Panc1 (cell line): ENCODE results near the gene SDCBP2. TPM values are rescaled to one million over a fixed set of nuclear protein-coding genes. Genes with fewer than 3 reads are reported as not detected.

ENCODE experiments used
- ATAC-seq: fragments of 200-7000 bp; cut with Tn5 transposase; 2 replicates; pipeline ENCODE4 v1.9.1; 2020; ENCODE audit warnings: mild to moderate bottlenecking, moderate library complexity
- BruUV-seq: library from RNA; stranded (reverse); fragments of 400-500 nt; replicated peaks from 2 replicates; lab custom pipeline; 2021; lab: Mats Ljungman, UMichigan
- CTCF ChIA-PET: fragments of 300-600 bp; sonication (Branson Sonifier 250); formaldehyde crosslinking; loops from one replicate; lab custom pipeline; 2022; ENCODE audit warnings: antibody characterized with exemption; lab: Charles Lee
- POLR2A ChIA-PET: fragments of 300-600 bp; sonication (Branson Sonifier 250); formaldehyde crosslinking; loops from one replicate; lab custom pipeline; 2022; ENCODE audit warnings: antibody characterized with exemption; lab: Charles Lee
- DNase-seq: peaks from one replicate; pipeline ENCODE4 v3.0.0-alpha.2; 2010; ENCODE audit warnings: low read depth, low spot score
- H3K27ac ChIP-seq: 2 replicates; pipeline ENCODE4 v1.5.1; 2011; ENCODE audit warnings: mild to moderate bottlenecking, low read length, inconsistent platforms
- H3K27me3 ChIP-seq: fragments of 200-500 bp; sonication (Bioruptor generic); 2 replicates; pipeline ENCODE4 v1.6.0; 2014; ENCODE audit warnings: low read length, inconsistent platforms; ENCODE audit not compliant: control insufficient read depth, insufficient read depth
- H3K36me3 ChIP-seq: fragments of 200-500 bp; sonication (Bioruptor generic); 2 replicates; pipeline ENCODE4 v1.5.1; 2014; ENCODE audit warnings: inconsistent platforms, mild to moderate bottlenecking, low read length, moderate library complexity; ENCODE audit not compliant: control insufficient read depth, insufficient read depth
- H3K4me1 ChIP-seq: 2 replicates; pipeline ENCODE4 v1.5.1; 2011; ENCODE audit warnings: inconsistent platforms, mild to moderate bottlenecking, low read length, moderate library complexity; ENCODE audit not compliant: control insufficient read depth, insufficient read depth
- H3K4me3 ChIP-seq, 2 experiments: 2 replicates each; pipeline ENCODE4 v1.5.1; 2011 to 2012; ENCODE audit warnings: low read depth in 2 of 2, low read length in 2 of 2, mild to moderate bottlenecking in 2 of 2, inconsistent platforms in 1 of 2, moderate library complexity in 1 of 2
- H3K9me3 ChIP-seq: fragments of 200-500 bp; sonication (Bioruptor generic); 2 replicates; pipeline ENCODE4 v1.5.1; 2014; ENCODE audit warnings: low read depth, mild to moderate bottlenecking, inconsistent platforms, low read length, moderate library complexity; ENCODE audit not compliant: control insufficient read depth, insufficient read depth
- POLR2AphosphoS5 ChIP-seq: IDR thresholded peaks from 2 replicates; pipeline ENCODE4 v1.6.1; 2012; ENCODE audit warnings: mild to moderate bottlenecking, low read depth, low read length, moderate library complexity
- SIN3A ChIP-seq: IDR thresholded peaks from 2 replicates; pipeline ENCODE4 v1.6.1; 2012; ENCODE audit warnings: low read depth, mild to moderate bottlenecking, low read length, moderate library complexity, borderline replicate concordance; ENCODE audit not compliant: insufficient read depth
- TCF7L2 ChIP-seq: IDR thresholded peaks from 2 replicates; pipeline ENCODE4 v1.6.1; 2011; ENCODE audit warnings: mild to moderate bottlenecking, low read depth, low read length, inconsistent platforms
- in situ Hi-C: cut with HindIII; loops from 2 replicates; pipeline ENCODE4 v1.10.0; 2016; ENCODE audit warnings: low sequenced_read_pairs, low pct_unique_long_range_greater_than_20kb
- intact Hi-C: fragments of 100-400 bp; cut with micrococcal nuclease; formaldehyde crosslinking; loops from one replicate; pipeline ENCODE4 v1.10.0; 2022; ENCODE audit not compliant: unreplicated experiment
- total RNA-seq: library from RNA; stranded (reverse); gene quantifications from one replicate; pipeline ENCODE4 v1.2.1, GENCODE V29; 2021; ENCODE audit not compliant: unreplicated experiment
- TF ChIP-seq, protein P1 (sequence below), 2 experiments: IDR thresholded peaks; 2 replicates each; pipeline ENCODE4 v1.6.1; 2011 to 2012; ENCODE audit warnings: low read depth in 2 of 2, control low read depth in 1 of 2, low read length in 1 of 2, mild to moderate bottlenecking in 1 of 2, moderate library complexity in 1 of 2; ENCODE audit not compliant: insufficient read depth in 1 of 2
- TF ChIP-seq, protein P2 (sequence below): fragments of 450-650 bp; IDR thresholded peaks from 2 replicates; pipeline ENCODE4 v1.5.1; 2017; ENCODE audit warnings: mild to moderate bottlenecking

SDCBP2 gene
- total RNA-seq, 1 experiment from 2014 or later: 1.8 TPM

- CTCF ChIA-PET: interaction anchor here (0.6 kb wide), 1 partner anchor 136 kb away, joined by 9 read pairs; no protein-coding TSS in a partner anchor
- ATAC-seq (no peak), DNase-seq (no peak)
- POLR2A ChIA-PET: interaction anchor here (0.7 kb wide), 1 partner anchor 74 kb away, joined by 4 read pairs; no protein-coding TSS in a partner anchor
- peaks cover 31% of the 10 kb centered on the region for H3K4me1 ChIP-seq
- H3K4me3 ChIP-seq: no peak overlapping the region
- H3K36me3 ChIP-seq: no peaks in the 10 kb centered on the region
- H3K9me3 ChIP-seq: no peaks in the 10 kb centered on the region
- H3K27ac ChIP-seq: no peak overlapping the region
- intact Hi-C loops (no loop called here), in situ Hi-C loops (no loop called here)
- TF ChIP-seq SIN3A (no peak), TCF7L2 (no peak), POLR2AphosphoS5 (no peak)
- TF ChIP-seq, protein P1, sequence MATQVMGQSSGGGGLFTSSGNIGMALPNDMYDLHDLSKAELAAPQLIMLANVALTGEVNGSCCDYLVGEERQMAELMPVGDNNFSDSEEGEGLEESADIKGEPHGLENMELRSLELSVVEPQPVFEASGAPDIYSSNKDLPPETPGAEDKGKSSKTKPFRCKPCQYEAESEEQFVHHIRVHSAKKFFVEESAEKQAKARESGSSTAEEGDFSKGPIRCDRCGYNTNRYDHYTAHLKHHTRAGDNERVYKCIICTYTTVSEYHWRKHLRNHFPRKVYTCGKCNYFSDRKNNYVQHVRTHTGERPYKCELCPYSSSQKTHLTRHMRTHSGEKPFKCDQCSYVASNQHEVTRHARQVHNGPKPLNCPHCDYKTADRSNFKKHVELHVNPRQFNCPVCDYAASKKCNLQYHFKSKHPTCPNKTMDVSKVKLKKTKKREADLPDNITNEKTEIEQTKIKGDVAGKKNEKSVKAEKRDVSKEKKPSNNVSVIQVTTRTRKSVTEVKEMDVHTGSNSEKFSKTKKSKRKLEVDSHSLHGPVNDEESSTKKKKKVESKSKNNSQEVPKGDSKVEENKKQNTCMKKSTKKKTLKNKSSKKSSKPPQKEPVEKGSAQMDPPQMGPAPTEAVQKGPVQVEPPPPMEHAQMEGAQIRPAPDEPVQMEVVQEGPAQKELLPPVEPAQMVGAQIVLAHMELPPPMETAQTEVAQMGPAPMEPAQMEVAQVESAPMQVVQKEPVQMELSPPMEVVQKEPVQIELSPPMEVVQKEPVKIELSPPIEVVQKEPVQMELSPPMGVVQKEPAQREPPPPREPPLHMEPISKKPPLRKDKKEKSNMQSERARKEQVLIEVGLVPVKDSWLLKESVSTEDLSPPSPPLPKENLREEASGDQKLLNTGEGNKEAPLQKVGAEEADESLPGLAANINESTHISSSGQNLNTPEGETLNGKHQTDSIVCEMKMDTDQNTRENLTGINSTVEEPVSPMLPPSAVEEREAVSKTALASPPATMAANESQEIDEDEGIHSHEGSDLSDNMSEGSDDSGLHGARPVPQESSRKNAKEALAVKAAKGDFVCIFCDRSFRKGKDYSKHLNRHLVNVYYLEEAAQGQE (IDR thresholded peaks at IDR 0.05; ENCODE audit: insufficient read depth in 1 of 2, low read depth in 2 of 2, low read length in 1 of 2): no peak
- TF ChIP-seq, protein P2, sequence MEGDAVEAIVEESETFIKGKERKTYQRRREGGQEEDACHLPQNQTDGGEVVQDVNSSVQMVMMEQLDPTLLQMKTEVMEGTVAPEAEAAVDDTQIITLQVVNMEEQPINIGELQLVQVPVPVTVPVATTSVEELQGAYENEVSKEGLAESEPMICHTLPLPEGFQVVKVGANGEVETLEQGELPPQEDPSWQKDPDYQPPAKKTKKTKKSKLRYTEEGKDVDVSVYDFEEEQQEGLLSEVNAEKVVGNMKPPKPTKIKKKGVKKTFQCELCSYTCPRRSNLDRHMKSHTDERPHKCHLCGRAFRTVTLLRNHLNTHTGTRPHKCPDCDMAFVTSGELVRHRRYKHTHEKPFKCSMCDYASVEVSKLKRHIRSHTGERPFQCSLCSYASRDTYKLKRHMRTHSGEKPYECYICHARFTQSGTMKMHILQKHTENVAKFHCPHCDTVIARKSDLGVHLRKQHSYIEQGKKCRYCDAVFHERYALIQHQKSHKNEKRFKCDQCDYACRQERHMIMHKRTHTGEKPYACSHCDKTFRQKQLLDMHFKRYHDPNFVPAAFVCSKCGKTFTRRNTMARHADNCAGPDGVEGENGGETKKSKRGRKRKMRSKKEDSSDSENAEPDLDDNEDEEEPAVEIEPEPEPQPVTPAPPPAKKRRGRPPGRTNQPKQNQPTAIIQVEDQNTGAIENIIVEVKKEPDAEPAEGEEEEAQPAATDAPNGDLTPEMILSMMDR: no peak
- no peaks in the 10 kb centered on the region for H3K27me3 ChIP-seq
- BruUV-seq: no TSS peak
Observed at GRCh38 chr20:1330075-1330830, 1.3 kb upstream of the SDCBP2 start.

DNA sequence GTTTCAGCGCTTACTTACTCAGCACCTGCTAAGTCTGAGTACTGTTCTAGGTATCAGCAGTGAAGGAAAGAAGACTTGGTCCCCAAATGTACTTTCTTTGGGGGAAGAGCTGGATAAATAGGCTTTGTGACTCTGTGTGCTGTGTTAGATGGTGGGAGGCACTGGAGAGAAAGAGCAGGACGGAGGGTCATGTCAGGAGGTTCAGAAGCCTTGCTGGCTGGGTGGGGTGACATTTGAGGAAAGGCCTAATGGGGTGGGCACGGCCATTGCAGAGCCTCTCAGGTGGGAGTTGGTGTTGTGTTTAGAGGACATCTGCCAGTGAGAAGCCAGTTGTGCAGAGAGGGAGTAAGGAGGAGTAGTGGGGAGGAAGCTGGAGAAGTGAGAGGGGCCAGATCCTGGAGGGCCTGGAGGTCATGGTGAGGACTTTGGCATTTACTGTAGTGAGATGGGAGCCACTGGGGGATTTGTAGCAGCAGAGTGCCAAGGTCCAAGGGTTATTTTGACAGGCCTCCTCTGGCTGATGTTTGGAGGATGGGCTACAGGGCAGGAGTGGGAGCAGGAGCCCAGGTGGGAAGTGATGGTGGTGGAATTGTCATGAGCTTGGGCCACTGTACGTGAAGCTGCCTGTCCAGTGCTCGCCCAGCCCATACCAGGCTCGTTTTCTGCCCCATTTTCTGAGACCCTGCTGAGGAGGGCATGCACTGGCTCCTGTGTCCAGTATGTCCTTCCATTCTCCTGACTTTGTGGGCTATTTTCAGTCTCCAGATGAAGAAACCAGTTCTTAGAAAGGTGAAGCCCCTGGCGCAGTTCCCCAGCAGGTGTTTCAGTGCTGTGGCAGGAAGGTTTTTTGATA is 886 bp downstream of the SDCBP2 start:
- in situ Hi-C loops: no loop called here
- Histone ChIP-seq H3K27ac (peak overlapping the region; percentile 41), H3K27me3 (no peaks in the 10 kb centered on the region)

More for the DNA sequence above, 886 bp downstream of the SDCBP2 start:
- CTCF ChIA-PET: no interaction called here
- BruUV-seq: no TSS peak
- no peaks in the 10 kb centered on the region for H3K9me3 ChIP-seq
- H3K36me3 ChIP-seq: no peaks in the 10 kb centered on the region
- TF ChIP-seq SIN3A (no peak), POLR2AphosphoS5 (no peak; the same call in 1 of the 2 replicates)
- intact Hi-C loops: loop anchor here (5.0 kb wide), 1 partner anchor 139 kb away; the partner anchor contains the start of gene NSFL1C
- POLR2A ChIA-PET: no interaction called here
- H3K4me3 ChIP-seq: no peak overlapping the region
- H3K4me1 ChIP-seq: peaks cover 41% of the 10 kb centered on the region
- no peak for ATAC-seq
- no peak for DNase-seq
